Activated T-cell treated with anti-CD3 and anti-CD28 coated beads, Interleukin-2, amount 50 U/mL, for 48 hours (primary cell): ENCODE data around the gene AQP3.
"Not testable (repeated sequence)": the region's sequence is repeated elsewhere in the genome, so short reads cannot be mapped to it uniquely, and the experiment has no call there.

Experiments used
- DNase-seq, 2 experiments: peaks; one replicate each; pipeline ENCODE4 v3.0.0-alpha.2; 2020

AQP3 gene

GRCh38 chr9:33440204-33440603, 7.2 kb downstream of the AQP3 start:
- no peak for DNase-seq

- DNase-seq = no peak
Observed at GRCh38 chr9:33439731-33440130, 7.7 kb downstream of the AQP3 start.

- DNase-seq = no peak
Observed at GRCh38 chr9:33438926-33439680, 8.3 kb downstream of the AQP3 start.

GRCh38 chr9:33437898-33438297, 9.5 kb downstream of the AQP3 start:
- DNase-seq = no peak

- no peak for DNase-seq
Observed at GRCh38 chr9:33437205-33437604, 10.2 kb downstream of the AQP3 start.

GRCh38 chr9:33436445-33436844, 10.9 kb downstream of the AQP3 start:
- DNase-seq = no peak

- no peak for DNase-seq
Observed at GRCh38 chr9:33435821-33436277, 11.5 kb downstream of the AQP3 start.

GRCh38 chr9:33434317-33435105, 12.9 kb downstream of the AQP3 start:
- DNase-seq = no peak

GRCh38 chr9:33433871-33434270, 13.5 kb downstream of the AQP3 start:
- no peak for DNase-seq

GRCh38 chr9:33431420-33431819, 16.0 kb downstream of the AQP3 start:
- no peak for DNase-seq

GRCh38 chr9:33430942-33431341, 16.5 kb downstream of the AQP3 start:
- DNase-seq = no peak

GRCh38 chr9:33429256-33429985, 18.0 kb downstream of the AQP3 start:
- DNase-seq = no peak

- no peak for DNase-seq
Observed at GRCh38 chr9:33426843-33427293, 20.5 kb downstream of the AQP3 start.

- no peak for DNase-seq
Observed at GRCh38 chr9:33425128-33425533, 22.3 kb downstream of the AQP3 start.

- DNase-seq = not testable (repeated sequence)
Observed at GRCh38 chr9:33424492-33424891, 22.9 kb downstream of the AQP3 start.

GRCh38 chr9:33424043-33424442, 23.4 kb downstream of the AQP3 start:
- DNase-seq = not testable (repeated sequence)

- DNase-seq = no peak
Observed at GRCh38 chr9:33419708-33420303, 27.6 kb downstream of the AQP3 start.

- DNase-seq = no peak
Observed at GRCh38 chr9:33418090-33418489, 29.3 kb downstream of the AQP3 start.

- DNase-seq = peak; percentile 33 to 42
Observed at GRCh38 chr9:33416996-33417395, 30.4 kb downstream of the AQP3 start.

- peak; percentile 96 to 98 for DNase-seq
Observed at GRCh38 chr9:33415501-33416038, 31.8 kb downstream of the AQP3 start.

- DNase-seq = no peak
Observed at GRCh38 chr9:33414889-33415500, 32.4 kb downstream of the AQP3 start.

- DNase-seq = no peak
Observed at GRCh38 chr9:33414268-33414667, 33.1 kb downstream of the AQP3 start.
